DMS153 treated with DMSO at 0.1 percent for 48 hours (cell line): ENCODE results near the gene SYNE1.
"Not testable (repeated sequence)": the region's sequence is repeated elsewhere in the genome, so short reads cannot be mapped to it uniquely, and the experiment has no call there.

Experiments
- DNase-seq: peaks from one replicate; lab custom pipeline; 2025; ENCODE audit not compliant: unreplicated experiment; lab: John Stamatoyannopoulos, UW

Gene SYNE1

DNA sequence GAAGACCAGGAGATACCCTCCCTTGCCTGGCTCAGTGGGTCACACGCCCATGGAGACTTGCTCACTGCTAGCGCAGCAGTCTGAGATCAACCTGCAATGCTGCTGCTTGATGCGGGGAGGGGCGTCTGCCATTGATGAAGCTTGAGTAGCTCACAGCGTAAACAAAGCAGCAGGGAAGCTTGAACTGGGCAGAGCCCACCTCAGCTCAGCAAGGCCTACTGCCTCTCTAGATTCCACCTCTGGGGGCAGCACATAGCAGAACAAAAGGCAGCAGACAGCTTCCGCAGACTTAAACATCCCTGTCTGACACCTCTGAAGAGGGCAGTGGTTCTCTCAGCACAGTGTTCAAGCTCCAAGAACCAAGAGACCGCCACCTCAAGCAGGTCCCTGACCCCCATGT lies 558.4 kb downstream of the SYNE1 start:
- DNase-seq = no peak

DNA sequence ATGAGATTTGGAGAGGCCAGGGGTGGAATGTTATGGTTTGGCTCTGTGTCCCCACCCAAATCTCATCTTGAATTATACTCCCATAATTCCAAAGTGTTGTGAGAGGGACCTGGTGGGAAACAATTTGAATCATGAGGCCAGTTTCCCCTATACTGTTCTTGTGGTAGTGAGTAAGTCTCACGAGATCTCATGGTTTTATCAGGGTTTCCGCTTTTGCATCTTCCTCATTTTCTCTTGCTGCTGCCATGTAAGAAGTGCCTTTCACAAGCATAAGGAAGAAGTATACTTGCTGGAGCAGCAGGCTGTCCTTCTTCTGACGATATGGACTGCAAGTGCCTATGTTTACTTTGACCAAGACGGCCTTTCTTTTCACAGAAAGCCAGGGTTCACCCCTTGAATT lies 559.2 kb downstream of the SYNE1 start:
- no peak for DNase-seq

DNA sequence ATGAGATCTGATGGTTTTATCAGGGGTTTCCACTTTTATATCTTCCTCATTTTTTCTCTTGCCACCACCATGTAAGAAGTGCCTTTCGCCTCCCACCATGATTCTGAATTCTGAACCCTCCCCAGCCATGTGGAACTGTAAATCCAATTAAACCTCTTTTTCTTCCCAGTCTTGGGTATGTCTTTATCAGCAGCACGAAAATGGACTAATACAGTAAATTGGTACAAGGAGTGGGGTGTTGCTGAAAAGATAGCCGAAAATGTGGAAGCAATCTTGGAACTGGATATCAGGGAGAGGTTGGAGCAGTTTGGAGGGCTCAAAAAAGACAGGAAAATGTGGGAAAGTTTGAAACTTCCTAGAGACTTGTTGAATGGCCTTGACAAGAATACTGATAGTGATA lies 560.9 kb downstream of the SYNE1 start:
- DNase-seq = not testable (repeated sequence)

GRCh38 chr6:152071843-152072242 lies 565.3 kb downstream of the SYNE1 start:
- no peak for DNase-seq
